Prostate gland (tissue), 2 donors: ENCODE data around the gene CALB2. TPM values are rescaled to one million over a fixed set of nuclear protein-coding genes. Genes with fewer than 3 reads are reported as not detected.

ENCODE experiments used
- DNase-seq: peaks from one replicate; pipeline ENCODE4 v3.0.0-alpha.2; 2019; ENCODE audit warnings: low spot score
- H3K27ac ChIP-seq, 2 donors: fragments of 200-600 bp; sonication (generic); 2 replicates each; pipeline ENCODE4 v1.5.1; 2017 to 2019
- H3K27me3 ChIP-seq: fragments of 200-600 bp; sonication (generic); replicated peaks from 2 replicates; pipeline ENCODE4 v1.5.1; 2019; ENCODE audit not compliant: insufficient read depth
- H3K36me3 ChIP-seq, 2 donors: fragments of 200-600 bp; sonication (generic); 1 replicate in 1 of 2; 2 replicates in 1 of 2; pipeline versions ENCODE4 v1.5.1 to v1.8.1; 2017 to 2019
- H3K4me1 ChIP-seq: fragments of 200-600 bp; sonication (generic); replicated peaks from 2 replicates; pipeline ENCODE4 v1.5.1; 2019
- H3K4me3 ChIP-seq, 2 donors: fragments of 200-600 bp; sonication (generic); 2 replicates each; pipeline ENCODE4 v1.5.1; 2017 to 2019
- H3K9me3 ChIP-seq: fragments of 200-600 bp; sonication (generic); 2 replicates; pipeline ENCODE4 v1.5.1; 2017
- POLR2A ChIP-seq: fragments of 450-650 bp; IDR thresholded peaks from one replicate; pipeline ENCODE4 v1.6.1; 2016; ENCODE audit warnings: antibody characterized with exemption, mild to moderate bottlenecking
- POLR2AphosphoS5 ChIP-seq: sonication (generic); formaldehyde crosslinking; IDR thresholded peaks from one replicate; pipeline ENCODE4 v1.6.1; 2017; ENCODE audit warnings: antibody characterized with exemption
- WGBS: methylation state at CpG from one replicate; pipeline ENCODE4 v1.1.5; 2018; 5-methylcytosine and 5-hydroxymethylcytosine counted together
- intact Hi-C: fragments of 100-400 bp; cut with DNase I; formaldehyde crosslinking; loops from one replicate; pipeline ENCODE4 v1.14.2; 2022
- total RNA-seq, 2 donors: library from RNA; depleted of rRNA; stranded (reverse); fragments of >200 nt; gene quantifications; one replicate each; pipeline ENCODE4 v1.1.0, GENCODE V29; 2016
- TF ChIP-seq, protein P1 (sequence below), 4 experiments: fragments of 200-600 bp in 2 of 4; fragments of 450-650 bp in 2 of 4; sonication (generic) in 2 of 4; IDR thresholded peaks; 1 replicate in 3 of 4; 2 replicates in 1 of 4; pipeline ENCODE4 v1.5.1; 2016 to 2019; ENCODE audit warnings: antibody characterized with exemption in 4 of 4, mild to moderate bottlenecking in 2 of 4, moderate library complexity in 2 of 4

Gene CALB2
- total RNA-seq, 2 donors from 2014 or later: 2.4 to 6.9 TPM

DNA sequence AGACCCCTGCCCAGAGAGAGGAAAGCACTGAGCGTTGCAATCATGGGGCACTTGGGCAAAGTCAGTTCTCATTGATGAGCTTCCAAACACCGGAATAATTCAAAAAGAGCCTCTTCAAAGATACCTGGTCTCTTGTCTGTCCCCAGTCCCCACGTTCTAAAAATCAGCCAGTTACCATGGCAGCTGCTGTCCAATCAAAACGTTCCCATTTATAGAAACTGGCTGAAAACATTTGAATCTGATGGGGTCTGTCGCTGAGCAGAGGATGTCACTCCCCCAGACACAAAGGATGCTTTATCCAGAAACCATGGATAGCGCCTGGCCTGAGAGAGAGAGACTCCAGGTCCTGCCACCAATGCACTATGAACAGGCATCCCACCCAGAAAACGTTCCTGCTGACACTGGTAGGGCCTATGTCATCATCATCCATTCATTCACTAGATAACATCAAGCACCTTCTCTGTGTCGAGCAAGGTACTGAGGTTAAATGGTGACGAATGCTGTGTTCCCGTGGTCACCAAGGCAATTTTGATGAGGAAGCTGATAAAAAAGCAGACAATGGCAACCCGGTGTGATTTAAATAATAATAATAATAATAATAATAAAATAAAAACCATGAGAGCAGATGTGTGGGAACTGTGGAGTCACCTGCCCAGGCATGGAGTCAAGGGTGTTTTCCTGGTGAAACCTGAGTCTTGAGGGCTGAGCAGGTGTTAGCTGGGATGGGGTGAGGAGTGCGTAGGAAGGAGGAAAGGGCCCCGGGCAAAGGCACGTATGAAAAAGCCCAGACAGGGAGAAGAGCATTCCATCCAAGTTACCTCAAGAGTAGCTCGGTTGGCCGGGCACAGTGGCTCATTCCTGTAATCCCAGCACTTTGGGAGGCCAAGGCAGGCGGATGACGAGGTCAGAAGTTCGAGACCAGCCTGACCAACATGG lies 19.0 kb upstream of the CALB2 start:
- Histone ChIP-seq H3K36me3 (no peaks in the 10 kb centered on the region), H3K9me3 (no peaks in the 10 kb centered on the region), H3K4me1 (no peaks in the 10 kb centered on the region), H3K4me3 (no peak overlapping the region), H3K27ac (no peak overlapping the region), H3K27me3 (no peaks in the 10 kb centered on the region)
- WGBS: 55% methylated on average over 19 of the region's 19 CpGs
- intact Hi-C loops: no loop called here
- TF ChIP-seq, protein P1, sequence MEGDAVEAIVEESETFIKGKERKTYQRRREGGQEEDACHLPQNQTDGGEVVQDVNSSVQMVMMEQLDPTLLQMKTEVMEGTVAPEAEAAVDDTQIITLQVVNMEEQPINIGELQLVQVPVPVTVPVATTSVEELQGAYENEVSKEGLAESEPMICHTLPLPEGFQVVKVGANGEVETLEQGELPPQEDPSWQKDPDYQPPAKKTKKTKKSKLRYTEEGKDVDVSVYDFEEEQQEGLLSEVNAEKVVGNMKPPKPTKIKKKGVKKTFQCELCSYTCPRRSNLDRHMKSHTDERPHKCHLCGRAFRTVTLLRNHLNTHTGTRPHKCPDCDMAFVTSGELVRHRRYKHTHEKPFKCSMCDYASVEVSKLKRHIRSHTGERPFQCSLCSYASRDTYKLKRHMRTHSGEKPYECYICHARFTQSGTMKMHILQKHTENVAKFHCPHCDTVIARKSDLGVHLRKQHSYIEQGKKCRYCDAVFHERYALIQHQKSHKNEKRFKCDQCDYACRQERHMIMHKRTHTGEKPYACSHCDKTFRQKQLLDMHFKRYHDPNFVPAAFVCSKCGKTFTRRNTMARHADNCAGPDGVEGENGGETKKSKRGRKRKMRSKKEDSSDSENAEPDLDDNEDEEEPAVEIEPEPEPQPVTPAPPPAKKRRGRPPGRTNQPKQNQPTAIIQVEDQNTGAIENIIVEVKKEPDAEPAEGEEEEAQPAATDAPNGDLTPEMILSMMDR (IDR thresholded peaks at IDR 0.05): no peak
- TF ChIP-seq POLR2AphosphoS5 (no peak), POLR2A (no peak)
- DNase-seq: no peak

DNA sequence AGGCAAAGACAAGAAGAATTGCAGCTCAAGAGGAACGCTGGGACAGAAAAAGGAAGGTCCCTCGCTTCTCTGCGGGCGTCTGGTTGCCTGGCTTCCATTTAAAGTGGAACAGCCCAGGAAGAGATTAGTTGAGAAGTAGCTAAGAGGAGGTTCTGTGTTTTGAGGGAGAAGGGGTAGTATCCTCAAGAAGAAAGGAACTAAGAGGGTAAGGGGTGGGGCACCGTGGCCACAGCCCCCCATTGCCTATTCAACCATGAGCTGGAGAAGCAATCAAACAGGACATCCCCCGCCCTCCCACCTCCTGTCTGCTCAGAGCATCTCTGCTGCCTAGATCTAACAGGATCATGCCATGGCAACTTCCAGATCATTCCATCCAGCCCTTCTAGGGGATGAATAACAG lies 18.1 kb upstream of the CALB2 start:
- 71% methylated on average over 6 of the region's 6 CpGs for WGBS
- no peak for DNase-seq

DNA sequence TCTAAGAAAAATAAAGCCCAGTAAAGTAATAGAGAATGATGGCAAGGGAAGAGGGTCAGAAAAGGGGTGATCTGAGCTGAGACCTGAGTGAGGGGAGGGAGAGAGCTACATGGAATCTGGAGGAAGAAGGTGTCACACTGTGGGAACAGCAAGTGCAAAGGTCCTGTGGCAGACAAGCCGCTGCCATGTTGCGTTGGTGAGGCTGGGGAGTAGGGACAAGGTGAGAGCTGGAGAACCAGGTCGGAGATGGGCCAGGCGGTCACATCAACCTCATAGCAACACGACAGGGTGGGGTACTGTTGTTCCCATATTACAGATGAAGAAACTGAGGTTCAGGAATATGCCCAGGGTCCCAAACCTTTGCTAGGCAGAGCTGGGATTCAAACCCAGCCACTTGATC lies 16.6 kb upstream of the CALB2 start:
- H3K4me3 ChIP-seq: no peak overlapping the region
- H3K27me3 ChIP-seq: no peaks in the 10 kb centered on the region
- intact Hi-C loops: no loop called here
- no peak overlapping the region for H3K27ac ChIP-seq
- DNase-seq: no peak
- TF ChIP-seq POLR2AphosphoS5: no peak
- no peak for TF ChIP-seq POLR2A
- TF ChIP-seq, protein P1 (IDR thresholded peaks at IDR 0.05): no peak
- no peaks in the 10 kb centered on the region for H3K4me1 ChIP-seq
- no peaks in the 10 kb centered on the region for H3K36me3 ChIP-seq
- H3K9me3 ChIP-seq: no peaks in the 10 kb centered on the region
- 90% methylated on average over 5 of the region's 5 CpGs for WGBS

More for the DNA sequence above, 18.1 kb upstream of the CALB2 start:
- Histone ChIP-seq H3K9me3 (no peaks in the 10 kb centered on the region), H3K36me3 (no peaks in the 10 kb centered on the region), H3K27me3 (no peaks in the 10 kb centered on the region), H3K4me1 (no peaks in the 10 kb centered on the region), H3K27ac (no peak overlapping the region), H3K4me3 (no peak overlapping the region)
- TF ChIP-seq POLR2AphosphoS5 (no peak), POLR2A (no peak)
- TF ChIP-seq, protein P1 (IDR thresholded peaks at IDR 0.05): no peak
- intact Hi-C loops: no loop called here

DNA sequence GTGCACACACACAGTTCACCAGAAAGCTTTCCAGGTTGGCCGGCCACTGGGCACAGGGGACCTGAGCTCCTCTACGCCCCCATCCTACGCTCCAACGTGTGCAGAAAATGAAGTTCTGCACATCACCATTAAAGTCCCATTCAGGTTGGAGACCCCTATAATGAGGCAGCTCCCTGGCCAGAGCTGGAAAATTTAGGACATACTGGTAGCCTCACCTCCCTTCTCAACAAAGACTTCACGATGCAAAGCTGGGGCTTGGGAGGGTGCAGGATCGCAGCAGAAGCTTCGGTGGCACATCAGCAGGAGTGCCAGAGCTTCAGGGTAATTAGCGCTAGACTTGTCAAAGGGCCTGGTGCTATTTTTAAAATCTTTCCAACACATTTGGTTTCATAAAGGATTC lies 15.4 kb upstream of the CALB2 start:
- Histone ChIP-seq H3K9me3 (no peaks in the 10 kb centered on the region), H3K27me3 (no peaks in the 10 kb centered on the region), H3K27ac (no peak overlapping the region), H3K4me3 (no peak overlapping the region), H3K36me3 (no peaks in the 10 kb centered on the region), H3K4me1 (no peaks in the 10 kb centered on the region)
- no peak for TF ChIP-seq POLR2A
- TF ChIP-seq, protein P1 (IDR thresholded peaks at IDR 0.05): no peak
- no peak for TF ChIP-seq POLR2AphosphoS5
- 71% methylated on average over 8 of the region's 8 CpGs for WGBS
- DNase-seq: no peak
- intact Hi-C loops: no loop called here

DNA sequence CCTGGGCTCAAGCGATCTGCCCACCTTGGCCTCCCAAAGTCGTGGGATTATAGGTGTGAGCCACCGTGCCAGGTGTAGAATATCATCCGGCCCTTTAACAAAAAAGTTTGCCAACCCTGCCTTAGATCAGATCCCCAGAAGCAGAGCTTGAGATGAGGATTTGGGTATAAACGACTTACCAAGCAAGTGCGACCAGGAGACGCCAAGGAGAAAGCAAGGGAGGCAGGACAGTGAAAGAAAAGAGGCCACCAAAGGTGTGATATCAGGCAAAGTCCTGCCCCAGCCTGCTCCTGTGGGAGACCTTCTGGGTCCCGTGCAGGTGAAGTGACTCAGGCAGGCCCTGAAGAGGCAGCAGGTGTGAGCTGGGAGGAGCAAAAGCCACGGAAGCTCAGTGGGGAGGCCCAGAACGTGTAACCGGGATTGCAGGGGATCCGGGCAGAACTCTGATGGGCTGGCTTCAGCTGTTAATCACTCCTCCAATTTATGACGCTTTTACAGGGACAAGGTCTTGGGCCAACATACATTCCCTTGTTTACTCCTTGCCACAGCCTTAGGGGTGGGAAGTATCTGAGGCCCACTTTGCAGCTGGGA lies 14.1 kb upstream of the CALB2 start:
- no peaks in the 10 kb centered on the region for H3K9me3 ChIP-seq
- intact Hi-C loops: no loop called here
- DNase-seq: no peak
- no peak overlapping the region for H3K4me3 ChIP-seq
- no peak overlapping the region for H3K27ac ChIP-seq
- TF ChIP-seq POLR2AphosphoS5: no peak
- TF ChIP-seq POLR2A: no peak
- TF ChIP-seq, protein P1 (IDR thresholded peaks at IDR 0.05): no peak
- 46% methylated on average over 13 of the region's 13 CpGs for WGBS
- H3K36me3 ChIP-seq: no peaks in the 10 kb centered on the region
- H3K4me1 ChIP-seq: no peaks in the 10 kb centered on the region
- H3K27me3 ChIP-seq: no peaks in the 10 kb centered on the region
